Measurements from ENCODE around the gene CLP1. TPM values are rescaled to one million over a fixed set of nuclear protein-coding genes. Genes with fewer than 3 reads are reported as not detected.

Gene CLP1
- polyA plus RNA-seq, 1 donor from 2014 or later: 18.2 TPM

GRCh38 chr11:57616595-57616994, 41.0 kb upstream of the CLP1 start:
- Histone ChIP-seq H3K79me2 (replicated peaks; ENCODE audit: insufficient read depth, low read length) (no peaks in the 10 kb centered on the region), H3K4me2 (ENCODE audit: low read length) (no peak overlapping the region), H3K9me3 (ENCODE audit: low read length) (no peaks in the 10 kb centered on the region), H2AFZ (ENCODE audit: low read depth, low read length) (no peak overlapping the region), H3K27me3 (ENCODE audit: insufficient read depth, low read depth, low read length) (no peaks in the 10 kb centered on the region), H3K4me3 (ENCODE audit: low read length) (no peak overlapping the region), H3K27ac (ENCODE audit: low read length) (no peak overlapping the region), H3K36me3 (ENCODE audit: insufficient read depth, low read length) (no peaks in the 10 kb centered on the region), H3K9ac (ENCODE audit: low read length) (no peak overlapping the region), H3K9me2 (ENCODE audit: insufficient read depth, low read length) (no peaks in the 10 kb centered on the region), H3F3A (ENCODE audit: insufficient read depth, low read length, poor library complexity, severe bottlenecking) (no peaks in the 10 kb centered on the region), H4K20me1 (ENCODE audit: insufficient read depth) (no peaks in the 10 kb centered on the region)
- TF ChIP-seq TAF1 (IDR thresholded peaks at IDR 0.05; ENCODE audit: low read depth): no peak
- TF ChIP-seq POLR2AphosphoS5 (IDR thresholded peaks at IDR 0.05): no peak
- TF ChIP-seq CTCF (IDR thresholded peaks at IDR 0.05; ENCODE audit: poor library complexity, severe bottlenecking): no peak

- no peak overlapping the region for H2AFZ ChIP-seq (ENCODE audit: low read depth, low read length)
- H3K9ac ChIP-seq (ENCODE audit: low read length): no peak overlapping the region
- H3K79me2 ChIP-seq (replicated peaks; ENCODE audit: insufficient read depth, low read length): no peaks in the 10 kb centered on the region
- no peak overlapping the region for H3K27ac ChIP-seq (ENCODE audit: low read length)
- no peaks in the 10 kb centered on the region for H3F3A ChIP-seq (ENCODE audit: insufficient read depth, low read length, poor library complexity, severe bottlenecking)
- no peak overlapping the region for H3K4me3 ChIP-seq (ENCODE audit: low read length)
- no peaks in the 10 kb centered on the region for H3K9me2 ChIP-seq (ENCODE audit: insufficient read depth, low read length)
- H3K4me2 ChIP-seq (ENCODE audit: low read length): no peak overlapping the region
- H3K27me3 ChIP-seq (ENCODE audit: insufficient read depth, low read depth, low read length): no peaks in the 10 kb centered on the region
- no peaks in the 10 kb centered on the region for H3K36me3 ChIP-seq (ENCODE audit: insufficient read depth, low read length)
- H3K9me3 ChIP-seq (ENCODE audit: low read length): no peaks in the 10 kb centered on the region
- TF ChIP-seq REST (IDR thresholded peaks at IDR 0.05; ENCODE audit: borderline replicate concordance) (no peak), POLR2AphosphoS5 (IDR thresholded peaks at IDR 0.05) (no peak), CTCF (IDR thresholded peaks at IDR 0.05; ENCODE audit: poor library complexity, severe bottlenecking) (no peak), EZH2 (IDR thresholded peaks at IDR 0.05; ENCODE audit: borderline replicate concordance, insufficient read depth, low read length, poor library complexity, severe bottlenecking) (no peak), TAF1 (IDR thresholded peaks at IDR 0.05; ENCODE audit: low read depth) (no peak), EP300 (conservative IDR thresholded peaks at IDR 0.05; ENCODE audit: poor library complexity, severe bottlenecking) (no peak), SMC3 (conservative IDR thresholded peaks at IDR 0.05; ENCODE audit: poor library complexity) (no peak)
- H4K20me1 ChIP-seq (ENCODE audit: insufficient read depth): no peaks in the 10 kb centered on the region
These were observed 39.1 kb upstream of the CLP1 start for GRCh38 chr11:57618438-57618837.
